GM12878 (cell line): Measurements from ENCODE around the gene RBMS1. TPM values are rescaled to one million over a fixed set of nuclear protein-coding genes. Genes with fewer than 3 reads are reported as not detected.

Source experiments
- ATAC-seq: fragments of 200-7000 bp; cut with Tn5 transposase; 3 replicates; pipeline ENCODE4 v1.9.1; 2020; ENCODE audit warnings: mild to moderate bottlenecking, moderate library complexity
- BruUV-seq: library from RNA; stranded (reverse); fragments of 400-500 nt; replicated peaks from 2 replicates; lab custom pipeline; 2021; lab: Mats Ljungman, UMichigan
- CTCF ChIA-PET: fragments of 300-600 bp; sonication (Branson Sonifier 250); formaldehyde crosslinking; extraction: SDS; loops from one replicate; lab custom pipeline; 2021; ENCODE audit warnings: inconsistent platforms; lab: Yijun Ruan, JAX
- POLR2A ChIA-PET: fragments of 350-600 bp; formaldehyde crosslinking; extraction: SDS; loops from one replicate; lab custom pipeline; 2021; ENCODE audit warnings: inconsistent platforms; lab: Charles Lee
- RAD21 ChIA-PET: fragments of 300-600 bp; sonication (Branson Sonifier 250); formaldehyde crosslinking; loops from one replicate; lab custom pipeline; 2023; ENCODE audit warnings: antibody characterized with exemption; ENCODE audit not compliant: unreplicated experiment; lab: Charles Lee
- SMC1A ChIA-PET: fragments of 300-600 bp; sonication (Branson Sonifier 250); formaldehyde crosslinking; loops from one replicate; lab custom pipeline; 2023; ENCODE audit not compliant: unreplicated experiment, uncharacterized antibody; lab: Charles Lee
- DNase-seq: peaks from one replicate; pipeline ENCODE4 v3.0.0-alpha.2; 2011; ENCODE audit warnings: low read depth, low spot score
- FAIRE-seq: peaks from 3 replicates; lab custom pipeline; 2011; peaks lifted over from hg19 to GRCh38; lab: Jason Lieb, UNC
- H2AFZ ChIP-seq: 2 replicates; pipeline ENCODE4 v1.6.0; 2011; ENCODE audit warnings: low read depth, low read length, control low read depth; ENCODE audit not compliant: control insufficient read depth
- H3K27ac ChIP-seq: 2 replicates; pipeline ENCODE4 v1.5.1; 2011; ENCODE audit warnings: control low read depth; ENCODE audit not compliant: control insufficient read depth, insufficient read depth
- H3K27me3 ChIP-seq, 2 experiments: replicated peaks in 1 of 2; 2 replicates each; pipeline versions ENCODE4 v1.6.0 to v1.6.1; 2011; ENCODE audit warnings: low read length in 1 of 2; ENCODE audit not compliant: control insufficient read depth in 2 of 2, insufficient read depth in 2 of 2
- H3K36me3 ChIP-seq, 2 experiments: 2 replicates each; pipeline ENCODE4 v1.5.1; 2011; ENCODE audit warnings: low read length in 1 of 2; ENCODE audit not compliant: control insufficient read depth in 2 of 2, insufficient read depth in 2 of 2
- H3K4me1 ChIP-seq: 2 replicates; pipeline ENCODE4 v1.6.1; 2011; ENCODE audit warnings: mild to moderate bottlenecking, low read length, moderate library complexity, mixed read lengths; ENCODE audit not compliant: control insufficient read depth, insufficient read depth
- H3K4me2 ChIP-seq: 2 replicates; pipeline ENCODE4 v1.6.0; 2011; ENCODE audit warnings: control low read depth; ENCODE audit not compliant: control insufficient read depth, insufficient read depth
- H3K4me3 ChIP-seq: fragments of 200-600 bp; sonication (generic); 2 replicates; pipeline ENCODE4 v1.5.1; 2016
- H3K79me2 ChIP-seq: 2 replicates; pipeline ENCODE4 v1.6.0; 2011; ENCODE audit warnings: low read length; ENCODE audit not compliant: control insufficient read depth, insufficient read depth
- H3K9ac ChIP-seq: 2 replicates; pipeline ENCODE4 v1.8.0; 2011; ENCODE audit warnings: low read length, control low read depth, mixed read lengths; ENCODE audit not compliant: control insufficient read depth, insufficient read depth
- H3K9me3 ChIP-seq: replicated peaks from 3 replicates; pipeline ENCODE4 v1.5.1; 2011; ENCODE audit warnings: mild to moderate bottlenecking, low read length; ENCODE audit not compliant: control insufficient read depth, insufficient read depth
- H4K20me1 ChIP-seq: 2 replicates; pipeline ENCODE4 v1.6.0; 2011; ENCODE audit not compliant: control insufficient read depth, insufficient read depth
- E2F4 ChIP-seq: IDR thresholded peaks from 2 replicates; pipeline ENCODE4 v1.6.1; 2012; ENCODE audit warnings: low read depth, low read length, improper control_type of control experiment
- HSF1 ChIP-seq: fragments of 150-350 bp; IDR thresholded peaks from 2 replicates; pipeline ENCODE4 v1.6.1; 2014; ENCODE audit warnings: mild to moderate bottlenecking, low read depth, low read length
- MYC ChIP-seq: IDR thresholded peaks from 2 replicates; pipeline ENCODE4 v1.6.1; 2011; ENCODE audit warnings: mild to moderate bottlenecking, low read length, moderate library complexity, inconsistent platforms; ENCODE audit not compliant: insufficient read depth, insufficient replicate concordance, insufficient read length, severe bottlenecking
- RCOR1 ChIP-seq: conservative IDR thresholded peaks from 2 replicates; pipeline ENCODE4 v1.6.1; 2012; ENCODE audit warnings: low read depth, low read length, improper control_type of control experiment
- SKIL ChIP-seq: fragments of 450-650 bp; IDR thresholded peaks from 2 replicates; pipeline ENCODE4 v1.6.1; 2017; ENCODE audit warnings: mild to moderate bottlenecking, low read depth, inconsistent platforms; ENCODE audit not compliant: poor library complexity, severe bottlenecking
- TBL1XR1 ChIP-seq: IDR thresholded peaks from 2 replicates; pipeline ENCODE4 v1.6.1; 2012; ENCODE audit warnings: low read depth, low read length, improper control_type of control experiment
- WGBS: methylation state at CpG from one replicate; pipeline ENCODE4 v1.1.6; 2016; ENCODE audit warnings: low lambda C conversion rate; ENCODE audit not compliant: insufficient replicate concordance, insufficient coverage; ENCODE audit errors: missing lambda C conversion rate; 5-methylcytosine and 5-hydroxymethylcytosine counted together
- in situ Hi-C: fragments of 300-500 bp; cut with MboI; formaldehyde crosslinking; loops from 9 replicates; pipeline ENCODE4 v1.14.3; 2018; ENCODE audit warnings: mixed read lengths
- intact Hi-C: fragments of 100-400 bp; cut with micrococcal nuclease; formaldehyde crosslinking; loops from one replicate; pipeline ENCODE4 v1.14.2; 2022; ENCODE audit not compliant: unreplicated experiment
- polyA plus RNA-seq, 11 experiments: library from polyadenylated mRNA; depleted of rRNA in 4 of 11; unstranded in 6 of 11; stranded (reverse) in 5 of 11; fragments of >200 nt; fragmentation: Nextera tagmentation in 4 of 11; fragmentation: Illumina TruSeq in 1 of 11; extraction: Ambion mirVana in 4 of 11; extraction: Trizol in 1 of 11; gene quantifications; 1 replicate in 1 of 11; 2 replicates in 10 of 11; pipeline versions ENCODE4 v1.2.1 to v1.2.3, GENCODE V29; 2011 to 2016; ENCODE audit warnings: inconsistent platforms in 2 of 11, missing spikeins in 2 of 11, low read depth in 1 of 11
- total RNA-seq, 4 experiments: library from RNA; depleted of rRNA in 3 of 4; stranded (reverse); fragments of >200 nt in 3 of 4; fragmentation: Illumina TruSeq in 1 of 4; extraction: Trizol in 1 of 4; gene quantifications; 2 replicates each; pipeline versions ENCODE4 v1.2.1 to v1.2.3, GENCODE V29; 2013 to 2021

The RBMS1 gene
- total and polyA plus RNA-seq, 10 of the 15 experiments (the other 5 are each of a cell fraction or from before 2014, with no cell fraction given), result 0.04 to 0.31 (median 0.17) TPM; not detected in 1

GRCh38 chr2:160419776-160420505, 73.7 kb downstream of the RBMS1 start:
- Histone ChIP-seq H3K79me2 (no peaks in the 10 kb centered on the region), H3K9ac (no peak overlapping the region), H3K27me3 (peaks cover 0 to 4% of the 10 kb centered on the region in 2 experiments; a peak in 1 of 4 replicates), H4K20me1 (no peaks in the 10 kb centered on the region), H3K4me2 (no peak overlapping the region), H3K4me3 (no peak overlapping the region), H3K27ac (no peak overlapping the region), H2AFZ (no peak overlapping the region), H3K4me1 (no peaks in the 10 kb centered on the region), H3K36me3 (no peaks in the 10 kb centered on the region), H3K9me3 (no peaks in the 10 kb centered on the region; the same call in 2 of the 3 replicates)
- WGBS, result 11% methylated on average over 3 of the region's 3 CpGs
- TF ChIP-seq HSF1 (no peak), RCOR1 (no peak)
- DNase-seq, result no peak
- POLR2A ChIA-PET, result interaction anchor here (0.6 kb wide), 1 partner anchor 800 kb away, joined by 3 read pairs; no protein-coding TSS in a partner anchor
- BruUV-seq, result no TSS peak
- SMC1A ChIA-PET, result interaction anchor here (1.0 to 1.4 kb wide), 2 partner anchors 7 to 16 kb away, joined by 3 read pairs; no protein-coding TSS in a partner anchor
- FAIRE-seq, result no peak
- RAD21 ChIA-PET, result no interaction called here
- no peak for ATAC-seq
- intact Hi-C loops, result no loop called here
- CTCF ChIA-PET, result interaction anchor here (0.8 kb wide), 1 partner anchor 13 kb away, joined by 3 read pairs; no protein-coding TSS in a partner anchor
- in situ Hi-C loops, result no loop called here

GRCh38 chr2:160418853-160419252, 74.8 kb downstream of the RBMS1 start:
- POLR2A ChIA-PET, result no interaction called here
- TF ChIP-seq TBL1XR1 (no peak), E2F4 (no peak), MYC (no peak), SKIL (no peak)

More at GRCh38 chr2:160418853-160419252, 74.8 kb downstream of the RBMS1 start:
- no peak for ATAC-seq
- Histone ChIP-seq H3K4me3 (no peak overlapping the region), H3K4me1 (no peaks in the 10 kb centered on the region), H3K9ac (no peak overlapping the region), H3K79me2 (no peaks in the 10 kb centered on the region), H4K20me1 (no peaks in the 10 kb centered on the region), H3K27ac (no peak overlapping the region), H3K27me3 (peaks cover 0 to 4% of the 10 kb centered on the region in 2 experiments; a peak in 1 of 4 replicates), H3K9me3 (no peaks in the 10 kb centered on the region; the same call in 2 of the 3 replicates), H3K36me3 (no peaks in the 10 kb centered on the region), H3K4me2 (no peak overlapping the region), H2AFZ (no peak overlapping the region)
- SMC1A ChIA-PET, result interaction anchor here (1.0 to 1.4 kb wide), 2 partner anchors 9 to 15 kb away, joined by 3 read pairs; no protein-coding TSS in a partner anchor
- in situ Hi-C loops (no loop called here), intact Hi-C loops (no loop called here)
- RAD21 ChIA-PET, result no interaction called here
- no peak for DNase-seq
- CTCF ChIA-PET, result no interaction called here
- FAIRE-seq, result no peak
- WGBS, result 84% methylated on average over 1 of the region's 1 CpG
- no TSS peak for BruUV-seq
